GM18951 (cell line): ENCODE data around the gene FAM135A.
"Not testable (repeated sequence)": the region's sequence is repeated elsewhere in the genome, so short reads cannot be mapped to it uniquely, and the experiment has no call there.

Experiments used
- POLR2A ChIP-seq: IDR thresholded peaks from 4 replicates; pipeline ENCODE4 v1.6.1; 2011; ENCODE audit warnings: mild to moderate bottlenecking; ENCODE audit not compliant: insufficient read length, insufficient read depth; ENCODE audit errors: extremely low read depth
- in situ Hi-C: fragments of 300-500 bp; cut with MboI; formaldehyde crosslinking; loops from one replicate; pipeline ENCODE4 v1.12.0; 2022; ENCODE audit warnings: low sequenced_read_pairs, mixed read lengths, inconsistent platforms; ENCODE audit not compliant: unreplicated experiment

Gene FAM135A

GRCh38 chr6:70557998-70558397, 144.7 kb downstream of the FAM135A start:
- in situ Hi-C loops = no loop called here
- TF ChIP-seq POLR2A = no peak

GRCh38 chr6:70562401-70562800, 149.1 kb downstream of the FAM135A start:
- in situ Hi-C loops = not testable (repeated sequence)

- in situ Hi-C loops = no loop called here
- TF ChIP-seq POLR2A = no peak
These were observed 150.2 kb downstream of the FAM135A start for GRCh38 chr6:70563530-70563929.

- peak; percentile 96 for TF ChIP-seq POLR2A
- in situ Hi-C loops = no loop called here
These were observed 153.6 kb downstream of the FAM135A start, which contains the start of gene SDHAF4 for GRCh38 chr6:70566751-70567382. Gene SDHAF4, plus strand, starts transcription at chr6:70566930. Its CDS starts 11 bp downstream, at chr6:70566941.

GRCh38 chr6:70574643-70575042, 161.3 kb downstream of the FAM135A start:
- in situ Hi-C loops = no loop called here

GRCh38 chr6:70575899-70576495, 162.7 kb downstream of the FAM135A start:
- in situ Hi-C loops = no loop called here
- TF ChIP-seq POLR2A = no peak

More at GRCh38 chr6:70574643-70575042, 161.3 kb downstream of the FAM135A start:
- no peak for TF ChIP-seq POLR2A

- TF ChIP-seq POLR2A = no peak
- in situ Hi-C loops = no loop called here
These were observed 172.8 kb downstream of the FAM135A start for GRCh38 chr6:70586114-70586513.

- no peak for TF ChIP-seq POLR2A
- in situ Hi-C loops = no loop called here
These were observed 177.1 kb downstream of the FAM135A start for GRCh38 chr6:70590400-70590799.

GRCh38 chr6:70592391-70593117, 179.2 kb downstream of the FAM135A start:
- in situ Hi-C loops = no loop called here

GRCh38 chr6:70593118-70593486, 179.8 kb downstream of the FAM135A start:
- in situ Hi-C loops = no loop called here

More at GRCh38 chr6:70592391-70593117, 179.2 kb downstream of the FAM135A start:
- TF ChIP-seq POLR2A = no peak

GRCh38 chr6:70599187-70599586, 185.9 kb downstream of the FAM135A start:
- in situ Hi-C loops = no loop called here
- TF ChIP-seq POLR2A = no peak

More at GRCh38 chr6:70593118-70593486, 179.8 kb downstream of the FAM135A start:
- TF ChIP-seq POLR2A = no peak

- in situ Hi-C loops = no loop called here
- no peak for TF ChIP-seq POLR2A
These were observed 187.7 kb downstream of the FAM135A start for GRCh38 chr6:70601014-70601413.

GRCh38 chr6:70604254-70604653, 190.9 kb downstream of the FAM135A start:
- TF ChIP-seq POLR2A = no peak
- in situ Hi-C loops = no loop called here

- in situ Hi-C loops = not testable (repeated sequence)
These were observed 194.1 kb downstream of the FAM135A start for GRCh38 chr6:70607371-70607770.

GRCh38 chr6:70609181-70609580, 195.9 kb downstream of the FAM135A start:
- in situ Hi-C loops = not testable (repeated sequence)
